Mesenchymal stem cell (in vitro differentiated cells and primary cell): ENCODE measurements around the gene KCNK4.

Experiments
- DNase-seq: peaks from one replicate; pipeline ENCODE4 v3.0.0-alpha.2; 2013
- H2AFZ ChIP-seq: one replicate; pipeline ENCODE4 v1.6.1; 2013; ENCODE audit warnings: low read depth, mild to moderate bottlenecking, control low read depth, inconsistent platforms, low read length, moderate library complexity
- H2AK5ac ChIP-seq: 2 replicates; pipeline ENCODE4 v1.6.1; 2013; ENCODE audit warnings: low read length, moderate library complexity, mild to moderate bottlenecking, inconsistent platforms; ENCODE audit not compliant: severe bottlenecking
- H2BK120ac ChIP-seq: one replicate; pipeline ENCODE4 v1.6.1; 2013; ENCODE audit warnings: low read depth, mild to moderate bottlenecking, inconsistent platforms, low read length, moderate library complexity
- H2BK12ac ChIP-seq, 2 experiments: one replicate each; pipeline ENCODE4 v1.6.1; 2013; ENCODE audit warnings: inconsistent platforms in 2 of 2, low read length in 2 of 2, mild to moderate bottlenecking in 2 of 2, moderate library complexity in 2 of 2, control low read depth in 1 of 2
- H2BK15ac ChIP-seq: one replicate; pipeline ENCODE4 v1.6.1; 2013; ENCODE audit warnings: mild to moderate bottlenecking, low read depth, inconsistent platforms; ENCODE audit not compliant: poor library complexity, severe bottlenecking
- H2BK5ac ChIP-seq: 2 replicates; pipeline ENCODE4 v1.6.1; 2013; ENCODE audit warnings: low read depth, mild to moderate bottlenecking, low read length, control low read depth, inconsistent platforms; ENCODE audit not compliant: poor library complexity, severe bottlenecking
- H3K14ac ChIP-seq, 2 experiments: one replicate each; pipeline ENCODE4 v1.6.1; 2013; ENCODE audit warnings: inconsistent platforms in 2 of 2, low read length in 2 of 2, control low read depth in 1 of 2, mild to moderate bottlenecking in 1 of 2, moderate library complexity in 1 of 2
- H3K18ac ChIP-seq, 2 experiments: one replicate each; pipeline ENCODE4 v1.6.1; 2013; ENCODE audit warnings: inconsistent platforms in 2 of 2, low read length in 2 of 2, control low read depth in 1 of 2, low read depth in 1 of 2, mild to moderate bottlenecking in 1 of 2
- H3K23ac ChIP-seq, 2 experiments: one replicate each; pipeline ENCODE4 v1.6.1; 2013; ENCODE audit warnings: inconsistent platforms in 2 of 2, low read length in 2 of 2, mild to moderate bottlenecking in 2 of 2, moderate library complexity in 2 of 2, control low read depth in 1 of 2
- H3K27ac ChIP-seq: 2 replicates; pipeline ENCODE4 v1.5.1; 2013; ENCODE audit warnings: mild to moderate bottlenecking, moderate library complexity, low read length, control low read depth, inconsistent platforms; ENCODE audit not compliant: poor library complexity, severe bottlenecking
- H3K27me3 ChIP-seq, 2 experiments: 2 replicates each; pipeline versions ENCODE4 v1.6.1 to v1.7.0; 2013; ENCODE audit warnings: low read length in 2 of 2, mild to moderate bottlenecking in 2 of 2, moderate library complexity in 2 of 2, control low read depth in 1 of 2, inconsistent platforms in 1 of 2; ENCODE audit not compliant: control insufficient read depth in 1 of 2, insufficient read depth in 1 of 2
- H3K36me3 ChIP-seq, 2 experiments: 2 replicates each; pipeline versions ENCODE4 v1.6.1 to v1.7.0; 2013; ENCODE audit warnings: low read length in 2 of 2, control low read depth in 1 of 2, inconsistent platforms in 1 of 2, low read depth in 1 of 2, mild to moderate bottlenecking in 1 of 2; ENCODE audit not compliant: insufficient read depth in 2 of 2, control insufficient read depth in 1 of 2
- H3K4ac ChIP-seq, 2 experiments: one replicate each; pipeline ENCODE4 v1.6.1; 2013; ENCODE audit warnings: inconsistent platforms in 2 of 2, low read length in 2 of 2, mild to moderate bottlenecking in 2 of 2, moderate library complexity in 2 of 2, control low read depth in 1 of 2, low read depth in 1 of 2
- H3K4me1 ChIP-seq: 2 replicates; pipeline ENCODE4 v1.6.1; 2013; ENCODE audit warnings: low read depth, low read length, control low read depth; ENCODE audit not compliant: control insufficient read depth, insufficient read depth
- H3K4me2 ChIP-seq: 2 replicates; pipeline ENCODE4 v1.6.1; 2013; ENCODE audit warnings: low read length, mild to moderate bottlenecking, inconsistent platforms; ENCODE audit not compliant: poor library complexity, severe bottlenecking
- H3K4me3 ChIP-seq, 2 experiments: 2 replicates each; pipeline versions ENCODE4 v1.5.1 to v1.7.0; 2013; ENCODE audit warnings: low read length in 2 of 2, mild to moderate bottlenecking in 2 of 2, control low read depth in 1 of 2, low read depth in 1 of 2; ENCODE audit not compliant: insufficient read depth in 1 of 2
- H3K79me1 ChIP-seq: replicated peaks from 2 replicates; pipeline ENCODE4 v1.6.1; 2013; ENCODE audit warnings: mild to moderate bottlenecking, control low read depth, low read length, inconsistent platforms; ENCODE audit not compliant: poor library complexity, severe bottlenecking
- H3K9ac ChIP-seq: 2 replicates; pipeline ENCODE4 v1.7.0; 2013; ENCODE audit warnings: mild to moderate bottlenecking, low read length, moderate library complexity
- H3K9me3 ChIP-seq: 2 replicates; pipeline ENCODE4 v1.7.0; 2013; ENCODE audit warnings: mild to moderate bottlenecking, low read length; ENCODE audit not compliant: control insufficient read depth
- H4K8ac ChIP-seq: one replicate; pipeline ENCODE4 v1.6.1; 2013; ENCODE audit warnings: inconsistent platforms, mild to moderate bottlenecking, low read length, moderate library complexity
- H4K91ac ChIP-seq: one replicate; pipeline ENCODE4 v1.6.1; 2013; ENCODE audit warnings: mild to moderate bottlenecking, low read length, inconsistent platforms
- WGBS: methylation state at CpG from one replicate; pipeline ENCODE4 v1.1.7; 2013; ENCODE audit warnings: mixed read lengths; 5-methylcytosine and 5-hydroxymethylcytosine counted together

KCNK4 gene

DNA sequence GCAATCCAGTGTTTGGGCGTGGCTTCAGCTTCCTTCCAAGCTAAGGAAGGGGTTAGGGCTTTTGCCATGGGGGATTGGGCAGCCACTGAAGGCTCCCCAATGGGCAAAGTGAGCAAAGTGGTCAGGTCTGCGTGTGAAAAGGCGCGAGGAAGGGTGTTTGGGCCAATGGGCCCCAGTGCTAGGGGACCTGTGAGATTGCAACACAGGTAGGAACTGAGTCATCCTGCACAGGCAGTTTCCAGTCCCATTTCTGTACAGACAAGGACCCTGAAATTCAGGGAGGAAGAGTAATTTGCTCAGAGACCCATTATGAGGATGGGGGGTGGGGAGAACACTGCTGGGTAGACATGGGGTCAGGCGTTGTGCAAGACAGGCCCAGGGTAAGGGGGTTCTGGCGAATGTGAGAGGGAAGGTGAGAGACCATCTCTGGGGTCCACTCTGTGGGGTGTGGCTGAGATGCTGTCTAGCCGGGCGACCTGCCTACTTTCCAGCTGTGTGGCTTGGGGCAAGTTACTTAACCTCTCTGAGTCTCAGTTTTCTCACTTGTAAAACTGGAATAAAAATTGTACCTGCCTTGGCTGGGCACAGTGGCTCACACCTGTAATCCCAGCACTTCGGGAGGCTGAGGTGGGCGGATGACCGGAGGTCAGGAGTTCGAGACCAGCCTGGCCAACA is 56.2 kb downstream of the KCNK4 start:
- no peak overlapping the region for H2BK15ac ChIP-seq
- no peak overlapping the region for H4K91ac ChIP-seq
- H3K4me2 ChIP-seq, result no peak overlapping the region
- H2AFZ ChIP-seq, result no peak overlapping the region
- H3K23ac ChIP-seq, result no peak overlapping the region
- peak; percentile 23 for DNase-seq
- H3K18ac ChIP-seq, result no peak overlapping the region
- no peak overlapping the region for H2BK5ac ChIP-seq
- peaks cover 0 to 7% of the 10 kb centered on the region in 2 experiments for H3K27me3 ChIP-seq
- H3K27ac ChIP-seq, result no peak overlapping the region
- H2BK120ac ChIP-seq, result no peak overlapping the region
- no peak overlapping the region for H3K4ac ChIP-seq
- peak overlapping the region in 1 of 2 experiments; percentile 44 for H2BK12ac ChIP-seq
- peaks cover 9% of the 10 kb centered on the region for H3K4me1 ChIP-seq
- H3K4me3 ChIP-seq, result no peak overlapping the region
- H3K9me3 ChIP-seq, result no peaks in the 10 kb centered on the region
- H2AK5ac ChIP-seq, result no peak overlapping the region
- 86% methylated on average over 12 of the region's 12 CpGs for WGBS
- no peak overlapping the region for H3K14ac ChIP-seq
- no peak overlapping the region for H3K9ac ChIP-seq
- H4K8ac ChIP-seq, result peak overlapping the region; percentile 14
- no peaks in the 10 kb centered on the region for H3K36me3 ChIP-seq
- H3K79me1 ChIP-seq, result no peaks in the 10 kb centered on the region

GRCh38 chr11:64348383-64349024 is 57.4 kb downstream of the KCNK4 start:
- H3K27ac ChIP-seq, result no peak overlapping the region
- H3K4me2 ChIP-seq, result no peak overlapping the region
- H2AK5ac ChIP-seq, result no peak overlapping the region
- no peak overlapping the region for H2AFZ ChIP-seq
- H2BK120ac ChIP-seq, result peak overlapping the region; percentile 9
- no peaks in the 10 kb centered on the region for H3K79me1 ChIP-seq
- H2BK12ac ChIP-seq, result no peak overlapping the region
- H4K8ac ChIP-seq, result peak overlapping the region; percentile 42
- H3K9ac ChIP-seq, result no peak overlapping the region
- H2BK15ac ChIP-seq, result no peak overlapping the region
- H3K4ac ChIP-seq, result no peak overlapping the region
- peak overlapping the region in 1 of 2 experiments; percentile 30 for H3K14ac ChIP-seq
- H4K91ac ChIP-seq, result no peak overlapping the region
- H2BK5ac ChIP-seq, result no peak overlapping the region
- no peak overlapping the region for H3K4me3 ChIP-seq
- no peak overlapping the region for H3K18ac ChIP-seq
- no peak for DNase-seq
- peaks cover 7% of the 10 kb centered on the region for H3K4me1 ChIP-seq
- H3K23ac ChIP-seq, result no peak overlapping the region
- H3K36me3 ChIP-seq, result no peaks in the 10 kb centered on the region
- no peaks in the 10 kb centered on the region for H3K9me3 ChIP-seq
- WGBS, result 68% methylated on average over 14 of the region's 14 CpGs
- peaks cover 0 to 9% of the 10 kb centered on the region in 2 experiments for H3K27me3 ChIP-seq

GRCh38 chr11:64349025-64349387 is 57.9 kb downstream of the KCNK4 start:
- Histone ChIP-seq H2AFZ (no peak overlapping the region), H3K4me3 (no peak overlapping the region), H3K4me2 (no peak overlapping the region), H2BK12ac (no peak overlapping the region), H3K18ac (no peak overlapping the region), H2BK120ac (no peak overlapping the region), H3K23ac (no peak overlapping the region), H3K36me3 (no peaks in the 10 kb centered on the region), H3K4ac (no peak overlapping the region), H3K14ac (peak overlapping the region in 1 of 2 experiments; percentile 30), H4K91ac (no peak overlapping the region), H2BK5ac (no peak overlapping the region), H3K9me3 (no peaks in the 10 kb centered on the region), H2AK5ac (no peak overlapping the region), H3K79me1 (no peaks in the 10 kb centered on the region), H3K9ac (no peak overlapping the region), H3K27me3 (peaks cover 0 to 12% of the 10 kb centered on the region in 2 experiments), H3K27ac (no peak overlapping the region), H4K8ac (no peak overlapping the region), H2BK15ac (no peak overlapping the region), H3K4me1 (peaks cover 7% of the 10 kb centered on the region)
- WGBS, result 92% methylated on average over 7 of the region's 7 CpGs
- no peak for DNase-seq

DNA sequence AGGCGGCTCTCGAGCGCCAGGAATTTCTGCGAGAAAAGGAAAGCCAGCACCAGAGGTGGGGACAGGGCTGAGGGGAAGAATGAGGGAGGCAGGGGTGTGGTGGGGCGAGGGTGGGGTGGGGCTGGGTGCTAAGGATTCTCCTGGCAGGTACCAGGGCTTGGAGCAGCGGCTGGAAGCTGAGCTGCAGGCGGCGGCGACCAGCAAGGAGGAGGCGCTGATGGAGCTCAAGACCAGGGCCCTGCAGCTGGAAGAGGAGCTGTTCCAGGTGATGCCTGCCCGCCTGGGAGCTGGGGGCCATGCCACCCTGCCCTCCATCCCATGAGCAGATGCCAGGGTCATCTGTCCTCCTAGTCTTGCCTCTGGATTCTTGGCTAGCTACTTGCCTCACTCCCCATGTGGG is 58.3 kb downstream of the KCNK4 start:
- no peak overlapping the region for H2AK5ac ChIP-seq
- H2AFZ ChIP-seq, result no peak overlapping the region
- no peak overlapping the region for H2BK5ac ChIP-seq
- H3K9me3 ChIP-seq, result no peaks in the 10 kb centered on the region
- 82% methylated on average over 10 of the region's 11 CpGs for WGBS
- peaks cover 7% of the 10 kb centered on the region for H3K4me1 ChIP-seq
- no peak overlapping the region for H3K4ac ChIP-seq
- no peaks in the 10 kb centered on the region for H3K79me1 ChIP-seq
- no peak overlapping the region for H3K4me2 ChIP-seq
- no peak overlapping the region for H3K4me3 ChIP-seq
- peaks cover 0 to 12% of the 10 kb centered on the region in 2 experiments for H3K27me3 ChIP-seq
- H2BK12ac ChIP-seq, result no peak overlapping the region
- no peak for DNase-seq
- H4K91ac ChIP-seq, result no peak overlapping the region
- no peak overlapping the region for H3K27ac ChIP-seq
- H2BK15ac ChIP-seq, result no peak overlapping the region
- no peak overlapping the region for H4K8ac ChIP-seq
- no peak overlapping the region for H3K14ac ChIP-seq
- H3K18ac ChIP-seq, result no peak overlapping the region
- H3K23ac ChIP-seq, result no peak overlapping the region
- no peak overlapping the region for H3K9ac ChIP-seq
- H2BK120ac ChIP-seq, result no peak overlapping the region
- H3K36me3 ChIP-seq, result no peaks in the 10 kb centered on the region
